HG02759 (cell line): ENCODE results near the gene KCNQ2.

ENCODE experiments used
- ATAC-seq: cut with Tn5 transposase; IDR thresholded peaks from one replicate; pipeline ENCODE4 v1.9.1; 2021; ENCODE audit warnings: mild to moderate bottlenecking, moderate library complexity; ENCODE audit not compliant: unreplicated experiment

The KCNQ2 gene

GRCh38 chr20:63361519-63362435 lies 110.7 kb downstream of the KCNQ2 start:
- no peak for ATAC-seq

GRCh38 chr20:63360850-63361518 lies 111.5 kb downstream of the KCNQ2 start, which contains the start of gene CHRNA4:
Gene CHRNA4, minus strand, starts transcription at chr20:63361349. Its CDS starts 184 bp downstream, at chr20:63361165.
- no peak for ATAC-seq

- no peak for ATAC-seq
Observed at GRCh38 chr20:63359937-63360849, 112.3 kb downstream of the KCNQ2 start.

DNA sequence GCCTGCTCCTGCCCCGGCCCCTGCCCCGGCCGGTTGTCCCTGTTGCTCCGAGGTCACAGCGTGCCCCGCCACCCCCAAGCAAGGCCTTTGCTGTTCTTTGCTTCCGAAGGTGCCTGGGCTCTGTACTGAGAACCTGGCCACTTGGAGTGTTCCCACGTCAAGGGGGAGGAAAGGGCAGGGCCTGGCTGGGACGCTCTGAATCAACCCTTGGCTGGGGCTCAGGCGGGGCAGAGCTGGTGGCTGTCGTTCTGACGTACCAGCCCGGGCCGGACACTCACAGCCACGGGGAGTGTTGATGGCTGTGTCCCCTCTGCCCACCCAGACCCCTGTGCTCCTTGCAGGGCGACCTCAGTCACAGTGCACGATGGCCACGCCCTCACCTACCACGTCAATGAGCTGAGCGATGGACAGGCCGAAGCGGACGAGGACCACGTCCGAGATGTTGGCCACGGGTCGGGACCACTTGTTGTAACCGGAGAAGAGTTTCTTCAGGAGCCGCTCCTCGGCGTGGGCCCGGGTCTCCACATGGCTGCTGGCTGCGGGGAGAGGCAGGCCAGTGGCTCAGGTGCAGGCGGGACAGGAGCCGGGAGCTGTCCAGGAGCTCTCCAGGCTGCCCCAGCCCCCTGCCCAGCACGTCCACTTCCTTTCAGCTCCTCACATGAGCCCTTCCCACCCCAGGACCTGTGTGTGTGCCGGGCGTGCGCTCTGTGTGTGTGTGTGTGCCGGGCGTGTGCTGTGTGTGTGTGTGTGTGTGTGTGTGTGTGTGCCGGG lies 113.1 kb downstream of the KCNQ2 start:
- no peak for ATAC-seq

- no peak for ATAC-seq
Observed at GRCh38 chr20:63357921-63358905, 114.2 kb downstream of the KCNQ2 start.

DNA sequence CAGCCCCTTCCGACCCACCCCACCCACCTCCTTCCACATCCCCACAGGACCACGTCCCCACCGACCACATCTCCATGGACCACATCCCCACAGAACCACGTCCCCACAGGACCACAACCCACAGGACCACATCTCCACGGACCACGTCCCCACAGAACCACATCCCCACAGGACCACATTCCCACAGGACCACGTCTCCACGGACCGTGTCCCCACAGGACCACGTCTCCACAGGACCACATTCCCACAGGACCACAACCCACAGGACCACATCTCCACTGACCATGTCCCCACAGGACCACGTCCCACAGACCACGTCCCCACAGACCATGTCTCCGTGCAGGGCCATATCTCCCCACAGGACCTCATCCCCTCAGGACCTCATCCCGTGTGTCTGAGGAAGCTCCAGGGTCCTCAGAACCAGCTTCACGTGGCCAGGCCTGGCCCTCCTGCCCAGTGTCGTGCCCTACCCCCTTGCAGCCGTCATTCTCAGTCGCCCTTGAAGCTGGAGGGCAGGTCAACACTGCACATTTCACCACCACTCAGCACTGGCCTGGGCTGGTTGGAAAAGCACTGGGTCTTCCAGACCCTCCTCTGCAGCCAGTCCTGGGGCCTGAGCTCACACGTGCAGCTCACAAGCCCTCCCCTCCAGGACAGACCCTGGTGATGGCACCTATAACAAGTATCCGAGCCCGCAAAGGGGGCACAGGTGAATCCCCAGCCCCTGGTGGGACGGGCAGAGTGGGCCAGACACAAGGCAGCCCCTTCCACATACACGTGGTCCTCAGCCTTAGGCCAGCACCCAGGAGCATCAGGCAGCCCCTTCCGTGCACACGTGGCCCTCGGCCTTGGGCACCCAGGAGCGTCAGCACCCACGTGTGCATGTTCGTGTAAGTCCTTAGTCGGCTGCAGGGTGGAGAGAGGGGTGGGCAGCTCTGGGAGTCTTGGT lies 115.2 kb downstream of the KCNQ2 start:
- ATAC-seq = no peak

- ATAC-seq = no peak
Observed at GRCh38 chr20:63356511-63356910, 115.9 kb downstream of the KCNQ2 start.

DNA sequence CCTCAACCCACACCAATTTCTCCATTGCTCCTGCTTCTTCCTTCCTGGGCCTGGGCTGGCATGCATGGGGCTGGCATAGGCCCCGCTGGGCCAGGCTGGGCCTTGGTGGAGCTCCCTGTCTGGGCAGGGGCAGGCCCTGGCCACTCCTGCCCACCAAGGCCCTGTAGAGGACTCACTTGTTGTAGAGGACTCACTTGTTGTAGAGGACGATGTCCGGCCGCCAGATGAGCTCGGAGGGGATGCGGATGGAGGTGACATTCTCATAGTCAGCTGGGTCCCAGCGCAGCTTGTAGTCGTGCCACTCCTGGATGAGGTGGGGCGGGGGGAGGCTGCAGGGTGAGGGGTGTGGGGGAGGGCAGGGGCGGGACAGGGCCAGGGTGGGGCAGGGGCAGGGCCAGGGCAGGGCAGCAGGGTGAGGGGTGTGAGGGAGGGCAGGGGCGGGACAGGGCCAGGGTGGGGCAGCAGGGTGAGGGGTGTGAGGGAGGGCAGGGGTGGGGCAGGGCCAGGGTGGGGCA lies 116.6 kb downstream of the KCNQ2 start:
- ATAC-seq = no peak

GRCh38 chr20:63354636-63355350 lies 117.7 kb downstream of the KCNQ2 start:
- no peak for ATAC-seq

- ATAC-seq = no peak
Observed at GRCh38 chr20:63352811-63353221, 119.6 kb downstream of the KCNQ2 start.

- no peak for ATAC-seq
Observed at GRCh38 chr20:63351811-63352591, 120.5 kb downstream of the KCNQ2 start.

DNA sequence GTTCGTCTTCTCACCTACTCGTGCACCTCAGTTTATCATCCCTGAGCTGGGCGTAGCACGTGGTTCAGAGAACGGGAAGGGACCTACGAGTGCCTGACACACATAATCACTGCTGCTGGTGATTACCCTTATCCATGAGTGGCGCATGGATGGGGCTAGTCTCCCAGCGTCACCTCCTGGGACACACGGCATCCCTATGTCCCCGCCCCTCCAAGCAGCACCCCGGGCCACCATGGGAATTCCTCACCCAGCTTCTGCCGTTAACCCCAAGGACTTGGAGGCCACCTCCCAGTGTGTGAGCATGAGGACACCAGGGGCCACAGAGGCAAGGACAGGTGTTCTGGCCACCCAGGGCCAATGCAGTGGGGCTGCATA lies 121.1 kb downstream of the KCNQ2 start:
- no peak for ATAC-seq

- no peak for ATAC-seq
Observed at GRCh38 chr20:63350597-63351325, 121.7 kb downstream of the KCNQ2 start.
